Spleen (tissue), 11 donors: ENCODE measurements around the gene MGAT5. TPM values are rescaled to one million over a fixed set of nuclear protein-coding genes. Genes with fewer than 3 reads are reported as not detected.

ENCODE experiments used
- DNase-seq: peaks from one replicate; pipeline ENCODE4 v3.0.0-alpha.2; 2020
- H3K27ac ChIP-seq, 8 donors: fragments of 200-600 bp; sonication (generic) in 7 of 8; 1 replicate in 4 of 8; 2 replicates in 4 of 8; pipeline versions ENCODE4 v1.5.0 to v1.8.0; 2016 to 2021; ENCODE audit warnings: inconsistent platforms in 4 of 8, mild to moderate bottlenecking in 4 of 8, moderate library complexity in 1 of 8
- H3K27me3 ChIP-seq, 7 donors: fragments of 200-600 bp; sonication (generic) in 6 of 7; replicated peaks in 1 of 7; 1 replicate in 4 of 7; 2 replicates in 3 of 7; pipeline versions ENCODE4 v1.5.0 to v1.8.0; 2016 to 2021; ENCODE audit warnings: inconsistent platforms in 3 of 7, mild to moderate bottlenecking in 1 of 7
- H3K36me3 ChIP-seq, 6 donors: fragments of 200-600 bp; sonication (generic) in 5 of 6; 1 replicate in 4 of 6; 2 replicates in 2 of 6; pipeline versions ENCODE4 v1.5.0 to v1.8.0; 2016 to 2021; ENCODE audit warnings: inconsistent platforms in 2 of 6
- H3K4me1 ChIP-seq, 6 donors: fragments of 200-600 bp; sonication (generic) in 5 of 6; 1 replicate in 3 of 6; 2 replicates in 3 of 6; pipeline versions ENCODE4 v1.5.0 to v1.8.0; 2016 to 2021; ENCODE audit warnings: inconsistent platforms in 3 of 6
- H3K4me3 ChIP-seq, 8 donors: fragments of 200-600 bp; sonication (generic) in 7 of 8; 1 replicate in 4 of 8; 2 replicates in 4 of 8; pipeline versions ENCODE4 v1.5.0 to v1.8.0; 2016 to 2021; ENCODE audit warnings: inconsistent platforms in 4 of 8, mild to moderate bottlenecking in 4 of 8, moderate library complexity in 2 of 8
- H3K9me3 ChIP-seq, 8 donors: fragments of 200-600 bp; sonication (generic) in 7 of 8; 1 replicate in 4 of 8; 2 replicates in 4 of 8; pipeline versions ENCODE4 v1.5.0 to v1.8.0; 2016 to 2021; ENCODE audit warnings: inconsistent platforms in 4 of 8
- CTCF ChIP-seq, 11 experiments: fragments of 200-600 bp in 7 of 11; fragments of 450-650 bp in 4 of 11; sonication (generic) in 4 of 11; IDR thresholded peaks in 8 of 11; conservative IDR thresholded peaks in 3 of 11; 1 replicate in 7 of 11; 2 replicates in 4 of 11; pipeline versions ENCODE4 v1.4.0 to v1.8.0; 2016 to 2021; ENCODE audit warnings: antibody characterized with exemption in 11 of 11, inconsistent platforms in 4 of 11, mild to moderate bottlenecking in 1 of 11
- POLR2A ChIP-seq, 3 donors: fragments of 450-650 bp; IDR thresholded peaks; one replicate each; pipeline ENCODE4 v1.5.1; 2017; ENCODE audit warnings: antibody characterized with exemption in 3 of 3, mild to moderate bottlenecking in 1 of 3
- POLR2AphosphoS5 ChIP-seq, 3 donors: sonication (generic); formaldehyde crosslinking; IDR thresholded peaks; one replicate each; pipeline ENCODE4 v1.5.1; 2017; ENCODE audit warnings: antibody characterized with exemption in 3 of 3
- WGBS, 5 donors: extraction: QIAGEN DNeasy Blood & Tissue Kit in 3 of 5; methylation state at CpG; one replicate each; pipeline versions ENCODE4 v1.1.5 to v1.1.7; 2013 to 2018; 5-methylcytosine and 5-hydroxymethylcytosine counted together
- intact Hi-C: fragments of 100-400 bp; cut with DNase I; formaldehyde crosslinking; loops from one replicate; pipeline ENCODE4 v1.15.0; 2023; ENCODE audit warnings: low total_unique reads
- polyA plus RNA-seq, 3 donors: library from polyadenylated mRNA; stranded (reverse); fragments of 200-250 nt; gene quantifications; one replicate each; pipeline ENCODE4 v1.2.1, GENCODE V29; 2013
- total RNA-seq, 7 donors: library from RNA; depleted of rRNA in 3 of 7; stranded (reverse); fragments of >200 nt in 3 of 7; fragmentation: NEBNext Ultra II Directional in 4 of 7; extraction: Animal tissue kit (Norgen Biotek cat#: 25700) in 4 of 7; gene quantifications; one replicate each; pipeline versions ENCODE4 v1.1.0 to v1.2.1, GENCODE V29; 2016 to 2021
- donor health status: healthy with polysubstance abuse.
- donor health status: DM: no; HTN: no; CAD: no; lungs with moderate emphysema.
- donor health status: DM: no; HTN: no; CAD: no.
- donor health status: Bipolar disorder and iron deficiency.
- donor health status: healthy.
- donor health status: DM: no; HTN: no; CAD: no.
- donor health status: DM: yes; HTN: yes; CAD: no.

The MGAT5 gene
- total and polyA plus RNA-seq, 10 donors: 11.2 to 110 (median 91.9) TPM

GRCh38 chr2:134269230-134269629 is 15.4 kb downstream of the MGAT5 start:
- peak overlapping the region in 2 of 8 donors; percentile 7 to 90 for H3K27ac ChIP-seq
- peaks cover 11 to 98% (median 41%) of the 10 kb centered on the region in 6 donors for H3K4me1 ChIP-seq
- H3K9me3 ChIP-seq: no peaks in the 10 kb centered on the region
- H3K27me3 ChIP-seq: no peaks in the 10 kb centered on the region
- peaks cover 0 to 45% (median 4%) of the 10 kb centered on the region in 6 donors for H3K36me3 ChIP-seq
- no peak for DNase-seq
- 86 to 98% (median 94%) methylated on average over 3 of the region's 3 CpGs for WGBS, 5 donors
- TF ChIP-seq CTCF (IDR thresholded peaks at IDR 0.05 in 8 of 11, conservative IDR thresholded peaks at IDR 0.05 in 3 of 11): no peak
- TF ChIP-seq POLR2A (IDR thresholded peaks at IDR 0.05): no peak
- no peak for TF ChIP-seq POLR2AphosphoS5 (IDR thresholded peaks at IDR 0.05)
- no peak overlapping the region for H3K4me3 ChIP-seq
- intact Hi-C loops: no loop called here

GRCh38 chr2:134269972-134270735 is 16.3 kb downstream of the MGAT5 start:
- Histone ChIP-seq H3K4me1 (peaks cover 19 to 98% (median 47%) of the 10 kb centered on the region in 6 donors), H3K27me3 (no peaks in the 10 kb centered on the region), H3K27ac (peak overlapping the region in 2 of 8 donors; percentile 7 to 90), H3K36me3 (peaks cover 0 to 38% (median 4%) of the 10 kb centered on the region in 6 donors), H3K9me3 (no peaks in the 10 kb centered on the region), H3K4me3 (no peak overlapping the region)
- intact Hi-C loops: no loop called here
- 73 to 88% (median 84%) methylated on average over 7 of the region's 7 CpGs for WGBS, 5 donors
- TF ChIP-seq POLR2A (IDR thresholded peaks at IDR 0.05) (no peak), CTCF (IDR thresholded peaks at IDR 0.05 in 8 of 11, conservative IDR thresholded peaks at IDR 0.05 in 3 of 11) (no peak), POLR2AphosphoS5 (IDR thresholded peaks at IDR 0.05) (no peak)
- no peak for DNase-seq

- Histone ChIP-seq H3K9me3 (no peaks in the 10 kb centered on the region), H3K4me3 (no peak overlapping the region), H3K36me3 (peaks cover 0 to 33% (median 4%) of the 10 kb centered on the region in 6 donors), H3K4me1 (peaks cover 32 to 98% (median 61%) of the 10 kb centered on the region in 6 donors), H3K27me3 (no peaks in the 10 kb centered on the region), H3K27ac (peak overlapping the region in 4 of 8 donors; percentile 6 to 65 (median 29))
- TF ChIP-seq POLR2A (IDR thresholded peaks at IDR 0.05) (no peak), CTCF (IDR thresholded peaks at IDR 0.05 in 8 of 11, conservative IDR thresholded peaks at IDR 0.05 in 3 of 11) (no peak), POLR2AphosphoS5 (IDR thresholded peaks at IDR 0.05) (no peak)
- no peak for DNase-seq
- intact Hi-C loops: no loop called here
- 73 to 82% (median 78%) methylated on average over 2 of the region's 2 CpGs for WGBS, 5 donors
Measured at GRCh38 chr2:134271758-134272157, 17.9 kb downstream of the MGAT5 start.

GRCh38 chr2:134272806-134273205 is 18.9 kb downstream of the MGAT5 start:
- no peak for DNase-seq
- TF ChIP-seq CTCF (IDR thresholded peaks at IDR 0.05 in 8 of 11, conservative IDR thresholded peaks at IDR 0.05 in 3 of 11) (no peak), POLR2AphosphoS5 (IDR thresholded peaks at IDR 0.05) (no peak), POLR2A (IDR thresholded peaks at IDR 0.05) (no peak)
- Histone ChIP-seq H3K36me3 (peaks cover 0 to 33% (median 4%) of the 10 kb centered on the region in 6 donors), H3K9me3 (peaks cover 0 to 4% (median 0%) of the 10 kb centered on the region in 8 donors), H3K4me1 (peaks cover 32 to 100% (median 62%) of the 10 kb centered on the region in 6 donors), H3K27me3 (no peaks in the 10 kb centered on the region), H3K4me3 (no peak overlapping the region), H3K27ac (peak overlapping the region in 4 of 8 donors; percentile 65 to 76 (median 66))
- 93 to 95% (median 94%) methylated on average over 9 of the region's 9 CpGs for WGBS, 5 donors
- intact Hi-C loops: no loop called here
